Superior temporal gyrus (tissue), 1 donor: Measurements from ENCODE around the gene ZFP3.
"Not testable (repeated sequence)": the region's sequence is repeated elsewhere in the genome, so short reads cannot be mapped to it uniquely, and the experiment has no call there.

Experiments used
- DNase-seq: peaks from one replicate; pipeline ENCODE4 v3.0.0-alpha.2; 2016; ENCODE audit errors: extremely low spot score

ZFP3 gene

DNA sequence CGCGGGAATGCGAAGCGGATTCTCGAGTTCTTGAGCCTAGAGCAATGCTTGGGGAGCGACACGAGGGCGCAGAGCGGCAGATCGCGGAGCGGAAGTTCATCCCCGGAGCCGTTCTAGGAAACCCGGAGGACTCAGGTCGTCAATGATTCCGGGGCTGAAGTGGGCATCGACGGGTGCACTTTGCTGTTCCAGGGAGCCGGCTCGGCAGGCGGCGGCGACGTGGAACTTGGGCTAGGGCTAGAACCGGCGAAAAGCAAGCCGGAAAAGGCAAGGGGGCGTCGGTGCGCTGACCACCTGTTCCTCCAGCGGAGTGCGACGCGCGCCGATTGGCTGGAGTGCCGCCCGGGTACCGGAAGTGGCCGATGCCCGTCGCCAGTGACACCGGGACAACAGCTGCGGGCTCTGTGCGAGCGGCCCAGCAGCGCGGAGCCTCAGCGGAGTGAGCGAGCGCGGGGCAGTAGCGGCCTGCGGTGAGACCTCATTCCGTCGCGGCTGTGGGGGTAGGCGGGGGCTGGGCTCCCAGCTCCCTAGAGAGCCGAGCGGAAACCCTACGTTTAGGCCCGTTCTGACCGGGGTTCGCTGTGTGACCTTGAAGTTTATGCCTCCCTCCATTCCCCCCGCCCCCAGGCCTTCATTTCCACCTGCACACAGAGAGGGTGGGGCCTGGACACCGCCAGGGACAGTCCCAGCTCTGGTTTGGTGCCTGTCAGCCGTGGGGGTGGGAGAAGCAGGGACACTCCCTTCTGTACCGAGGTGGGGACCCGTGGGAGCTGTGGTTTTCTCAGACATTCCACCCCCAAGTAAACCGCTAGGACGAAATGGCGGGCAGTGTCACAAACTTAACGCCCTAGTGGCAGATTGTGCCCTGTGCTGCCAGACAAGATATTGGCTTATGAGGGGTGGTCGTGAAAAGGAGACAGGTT is at the start of gene ZFP3:
TSS of gene ZFP3 (plus strand) at position 362 of the 923 bp plus-strand sequence. CDS start 13,038 bp downstream, outside the sequence.
- DNase-seq: peak; percentile 87

GRCh38 chr17:5030168-5030567 is 48.1 kb upstream of the ZFP3 start:
- DNase-seq: not testable (repeated sequence)

- peak; percentile 74 for DNase-seq
Measured at GRCh38 chr17:5031365-5032082, 46.7 kb upstream of the ZFP3 start.

DNA sequence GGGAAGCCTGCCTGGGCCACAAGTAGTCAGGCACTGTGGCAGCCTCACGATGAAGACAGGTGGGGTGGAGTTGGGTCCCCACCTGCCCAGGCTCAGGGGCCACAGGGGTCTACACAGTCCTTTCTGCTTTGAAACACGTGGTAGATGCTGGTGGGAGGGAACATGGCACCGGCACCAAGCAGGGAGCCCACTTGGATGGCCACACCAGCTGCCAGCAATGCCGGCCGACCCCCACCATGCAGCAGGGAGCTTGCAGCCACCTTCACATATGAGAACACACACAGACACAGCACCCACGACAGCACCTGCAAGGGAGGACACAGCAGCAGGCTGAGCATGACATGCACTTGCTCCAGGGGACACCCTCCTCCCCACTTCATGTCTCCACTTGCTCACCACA is 45.4 kb upstream of the ZFP3 start:
- no peak for DNase-seq

- no peak for DNase-seq
Measured at GRCh38 chr17:5033352-5034015, 44.8 kb upstream of the ZFP3 start.

GRCh38 chr17:5034063-5034462 is 44.2 kb upstream of the ZFP3 start:
- no peak for DNase-seq

GRCh38 chr17:5034651-5035050 is 43.6 kb upstream of the ZFP3 start:
- DNase-seq: no peak

DNA sequence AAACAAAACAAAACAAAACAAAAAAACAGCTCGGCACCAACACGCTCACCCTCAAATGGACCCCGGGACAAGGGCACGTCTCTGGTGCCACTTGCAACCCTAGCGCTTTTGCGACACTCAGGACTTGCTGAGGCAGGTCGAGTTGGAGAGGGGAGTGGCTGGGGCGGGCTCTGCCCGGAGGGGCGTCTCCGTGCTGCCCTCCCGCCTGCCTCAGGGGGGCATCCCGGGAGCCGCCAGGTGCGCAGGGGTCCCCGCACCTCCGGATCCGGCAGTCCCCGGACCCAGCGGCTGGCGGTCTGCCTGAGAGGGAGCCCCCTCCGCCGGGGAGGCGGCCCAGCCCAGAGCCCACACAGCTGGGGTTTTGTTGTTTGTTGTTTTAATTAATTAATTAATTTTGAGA is 43.0 kb upstream of the ZFP3 start, which contains the start of gene SLC52A1:
TSS of gene SLC52A1 (minus strand) at position 112 of the 400 bp plus-strand sequence. CDS start 820 bp downstream, outside the sequence.
- DNase-seq: no peak

DNA sequence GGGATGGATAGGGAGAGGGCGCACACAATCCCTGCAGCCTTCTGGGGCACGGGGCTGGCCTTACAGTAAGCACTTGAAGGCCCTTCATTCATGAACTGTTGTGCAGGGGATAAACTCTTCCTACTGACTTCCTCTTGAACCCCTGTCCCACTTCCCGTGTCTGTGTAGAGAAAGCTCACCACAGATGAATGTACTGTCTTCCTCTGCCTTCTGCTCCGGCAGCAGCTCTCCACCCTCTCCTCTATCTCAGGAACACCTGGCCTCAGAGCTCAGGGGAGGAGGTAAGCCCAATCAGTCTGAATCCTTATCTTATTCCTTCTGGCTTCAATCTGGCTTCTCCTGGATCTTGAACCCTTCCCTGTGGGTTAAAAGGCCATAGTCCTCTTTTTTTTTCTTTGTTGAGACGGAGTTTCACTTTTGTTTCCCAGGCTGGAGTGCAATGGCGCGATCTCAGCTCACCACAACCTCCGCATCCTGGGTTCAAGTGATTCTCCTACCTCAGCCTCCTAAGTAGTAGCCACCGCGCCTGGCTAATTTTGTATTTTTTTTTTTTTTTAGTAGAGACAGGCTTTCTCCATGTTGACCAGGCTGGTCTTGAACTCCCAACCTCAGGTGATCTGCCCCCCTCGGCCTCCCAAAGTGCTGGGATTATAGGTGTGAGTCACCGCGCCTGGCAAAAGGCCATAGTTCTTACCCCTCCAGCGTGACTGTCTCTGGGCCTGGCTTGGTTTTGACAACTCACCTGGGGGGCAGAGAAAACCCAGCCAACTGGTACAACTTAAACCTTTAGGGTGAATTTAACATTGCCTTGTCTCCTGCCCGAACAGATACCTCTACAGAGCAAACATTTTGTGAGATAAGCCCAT is 35.9 kb upstream of the ZFP3 start:
- no peak for DNase-seq

- no peak for DNase-seq
Measured at GRCh38 chr17:5043524-5043923, 34.7 kb upstream of the ZFP3 start.

DNA sequence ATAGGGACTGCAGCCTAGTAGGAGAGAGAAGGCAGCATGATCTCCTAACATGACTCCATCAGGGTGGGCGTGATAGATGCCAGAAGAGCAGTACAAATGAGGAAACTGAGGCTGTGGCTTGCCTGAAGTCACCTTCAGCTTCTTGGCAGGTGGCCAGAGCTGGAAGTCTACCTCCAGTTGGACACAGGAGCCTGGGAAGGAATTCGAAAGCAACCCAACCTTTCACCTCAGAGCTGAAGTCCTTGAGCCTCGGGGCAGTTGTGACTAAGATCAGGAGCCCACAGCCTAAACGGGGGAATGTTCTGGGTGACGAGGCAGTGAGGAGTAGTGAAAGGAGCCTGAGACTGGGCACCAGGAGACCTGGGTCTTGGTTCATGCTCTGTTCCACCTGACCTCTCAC is 33.6 kb upstream of the ZFP3 start:
- DNase-seq: no peak

GRCh38 chr17:5045496-5045895 is 32.8 kb upstream of the ZFP3 start:
- DNase-seq: no peak

GRCh38 chr17:5047446-5047845 is 30.8 kb upstream of the ZFP3 start:
- DNase-seq: no peak

GRCh38 chr17:5049314-5049841 is 28.9 kb upstream of the ZFP3 start:
- no peak for DNase-seq

GRCh38 chr17:5050278-5050677 is 28.0 kb upstream of the ZFP3 start:
- no peak for DNase-seq

- DNase-seq: no peak
Measured at GRCh38 chr17:5055543-5055942, 22.7 kb upstream of the ZFP3 start.

- DNase-seq: no peak
Measured at GRCh38 chr17:5065227-5065744, 13.0 kb upstream of the ZFP3 start.

- DNase-seq: no peak
Measured at GRCh38 chr17:5068236-5068635, 10.0 kb upstream of the ZFP3 start.

DNA sequence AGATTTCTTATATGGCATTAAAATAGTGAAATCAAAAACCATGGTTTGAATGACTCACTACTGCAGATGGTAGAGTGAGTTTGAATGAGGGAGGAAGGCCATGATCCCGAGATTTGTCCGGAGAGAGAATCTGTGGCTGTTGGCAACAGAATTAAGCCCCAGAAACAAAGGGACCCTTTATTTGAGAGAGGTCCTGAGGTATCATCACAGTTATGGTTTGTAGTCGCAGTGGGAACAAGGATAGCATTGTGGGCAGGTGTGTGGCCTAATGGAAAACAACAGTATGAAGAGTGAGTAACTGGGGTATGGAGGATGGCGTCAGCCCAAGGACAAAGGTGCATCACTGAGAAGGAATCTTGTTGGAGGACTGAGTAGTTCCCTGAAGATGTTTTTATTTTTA is 8.5 kb upstream of the ZFP3 start:
- no peak for DNase-seq

GRCh38 chr17:5075472-5075871 is 2.8 kb upstream of the ZFP3 start:
- DNase-seq: not testable (repeated sequence)

GRCh38 chr17:5077275-5077674 is 992 bp upstream of the ZFP3 start:
- not testable (repeated sequence) for DNase-seq
